AG04449 (cell line): ENCODE results near the gene RGS13.

Experiments
- CTCF ChIA-PET: fragments of 350-600 bp; formaldehyde crosslinking; extraction: SDS; loops from one replicate; lab custom pipeline; 2021; ENCODE audit warnings: antibody characterized with exemption; lab: Yijun Ruan, JAX
- POLR2A ChIA-PET: fragments of 400-600, 350-600 bp; formaldehyde crosslinking; extraction: SDS; loops from one replicate; lab custom pipeline; 2020; ENCODE audit warnings: antibody characterized with exemption, inconsistent platforms; lab: Yijun Ruan, JAX
- DNase-seq: peaks from one replicate; pipeline ENCODE4 v3.0.0-alpha.2; 2010; ENCODE audit warnings: low read depth, low spot score
- H3K4me3 ChIP-seq: 2 replicates; pipeline ENCODE4 v1.5.1; 2011; ENCODE audit warnings: low read depth, mild to moderate bottlenecking, control low read depth, low read length
- CTCF ChIP-seq: IDR thresholded peaks from one replicate; pipeline ENCODE4 v1.5.1; 2011; ENCODE audit warnings: mild to moderate bottlenecking, moderate library complexity, low read length, control low read depth, inconsistent platforms; ENCODE audit not compliant: insufficient read depth; ENCODE audit errors: missing control alignments

The RGS13 gene

GRCh38 chr1:192698731-192699130 is 62.8 kb downstream of the RGS13 start:
- no peak for TF ChIP-seq CTCF
- POLR2A ChIA-PET: no interaction called here
- no peak for DNase-seq
- no peak overlapping the region for H3K4me3 ChIP-seq
- CTCF ChIA-PET: interaction anchor here (0.7 kb wide), 1 partner anchor 109 kb away, joined by 3 read pairs; no protein-coding TSS in a partner anchor

- no peak for TF ChIP-seq CTCF
- ChIA-PET POLR2A (no interaction called here), CTCF (interaction anchor here (1.5 kb wide), 1 partner anchor 227 kb away, joined by 5 read pairs; no protein-coding TSS in a partner anchor)
- no peak overlapping the region for H3K4me3 ChIP-seq
- peak; percentile 90 for DNase-seq
Observed at GRCh38 chr1:192700834-192701271, 64.9 kb downstream of the RGS13 start.

GRCh38 chr1:192702212-192702902 is 66.4 kb downstream of the RGS13 start:
- no peak overlapping the region for H3K4me3 ChIP-seq
- ChIA-PET CTCF (no interaction called here), POLR2A (no interaction called here)
- TF ChIP-seq CTCF: no peak
- DNase-seq: peak; percentile 64

GRCh38 chr1:192703283-192704206 is 67.6 kb downstream of the RGS13 start:
- no peak for DNase-seq
- CTCF ChIA-PET: no interaction called here
- POLR2A ChIA-PET: no interaction called here
- no peak for TF ChIP-seq CTCF
- no peak overlapping the region for H3K4me3 ChIP-seq

GRCh38 chr1:192705510-192705909 is 69.6 kb downstream of the RGS13 start:
- no peak for TF ChIP-seq CTCF
- H3K4me3 ChIP-seq: no peak overlapping the region
- ChIA-PET POLR2A (no interaction called here), CTCF (no interaction called here)
- DNase-seq: no peak

- CTCF ChIA-PET: no interaction called here
- TF ChIP-seq CTCF: no peak
- no peak for DNase-seq
- no peak overlapping the region for H3K4me3 ChIP-seq
- POLR2A ChIA-PET: no interaction called here
Observed at GRCh38 chr1:192706936-192707335, 71.0 kb downstream of the RGS13 start.
